Activated CD4-positive, alpha-beta T cell treated with anti-CD3 and anti-CD28 coated beads, Interleukin-2, amount 10 ng/mL, durations not matched to agents 7 days and 5 days (primary cell): Measurements from ENCODE around the gene KMT5C. TPM values are rescaled to one million over a fixed set of nuclear protein-coding genes. Genes with fewer than 3 reads are reported as not detected.
A peak's percentile ranks its signal among the peaks of the same experiment; 100 is the strongest.
"Not testable (repeated sequence)": the region's sequence is repeated elsewhere in the genome, so short reads cannot be mapped to it uniquely, and the experiment has no call there.

Experiments used
- CTCF ChIA-PET: fragments of 350-600 bp; sonication (Branson Sonifier 250); formaldehyde crosslinking; loops from one replicate; lab custom pipeline; 2021; ENCODE audit warnings: antibody characterized with exemption; lab: Charles Lee
- POLR2A ChIA-PET: fragments of 350-600 bp; sonication (Branson Sonifier 250); formaldehyde crosslinking; loops from one replicate; lab custom pipeline; 2021; ENCODE audit warnings: antibody characterized with exemption; lab: Charles Lee
- DNase-seq: peaks from one replicate; pipeline ENCODE4 v3.0.0-alpha.2; 2020
- H3K27ac Mint-ChIP-seq: one replicate; pipeline ENCODE4 v1.8.0; 2021; ENCODE audit warnings: mild to moderate bottlenecking, moderate library complexity, mixed read lengths
- H3K27me3 Mint-ChIP-seq: one replicate; pipeline ENCODE4 v1.8.0; 2021; ENCODE audit warnings: mixed read lengths
- H3K36me3 Mint-ChIP-seq: one replicate; pipeline ENCODE4 v1.8.0; 2021; ENCODE audit warnings: low read depth, mixed read lengths
- H3K4me1 Mint-ChIP-seq: one replicate; pipeline ENCODE4 v1.8.0; 2021; ENCODE audit warnings: mixed read lengths
- H3K4me3 Mint-ChIP-seq: one replicate; pipeline ENCODE4 v1.8.0; 2021; ENCODE audit warnings: mild to moderate bottlenecking, moderate library complexity, mixed read lengths
- H3K9me3 Mint-ChIP-seq: one replicate; pipeline ENCODE4 v1.8.0; 2021; ENCODE audit warnings: mixed read lengths
- total RNA-seq, 2 experiments: library from RNA; stranded (reverse); gene quantifications; one replicate each; pipeline ENCODE4 v1.2.3, GENCODE V29; 2021

Gene KMT5C
- total RNA-seq, 2 experiments from 2014 or later, result 21.7 to 28.3 TPM

DNA sequence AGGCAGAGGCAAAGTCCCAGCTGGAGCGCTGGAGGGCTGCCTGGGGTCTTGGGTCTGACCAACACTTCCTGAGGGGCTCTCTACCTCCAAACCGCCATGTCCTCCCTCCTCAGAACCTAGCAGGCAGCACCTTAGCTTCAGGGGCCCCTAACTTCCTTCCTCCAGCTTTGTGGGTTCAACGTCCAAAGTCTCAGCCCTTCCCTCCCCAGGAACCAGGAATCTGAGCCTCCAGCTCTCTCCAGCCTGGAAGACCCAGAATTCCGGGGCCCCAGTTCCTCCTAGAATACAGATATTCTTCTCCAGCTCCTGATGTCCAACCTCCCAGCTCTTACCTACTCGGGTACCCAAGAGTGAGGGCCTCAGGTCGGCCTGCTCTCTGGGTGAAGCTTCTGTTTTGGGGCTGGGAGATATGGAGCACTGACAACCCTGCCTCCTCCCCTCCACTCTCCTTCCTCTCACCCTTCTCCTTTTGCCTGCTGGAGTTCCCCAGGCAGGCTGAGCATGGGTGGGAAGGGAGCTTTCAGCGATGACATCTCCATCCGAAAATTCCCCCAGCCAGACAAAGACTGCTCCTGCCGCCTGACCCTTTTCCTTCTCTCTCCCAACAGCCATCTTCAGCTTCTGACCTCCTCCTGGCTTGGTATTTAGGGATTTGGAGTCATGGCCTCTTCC, 18.1 kb upstream of the KMT5C start:
- ChIA-PET POLR2A (no interaction called here), CTCF (interaction anchor here (0.7 to 2.2 kb wide), 5 partner anchors 10 to 28 kb away, joined by 3 to 12 read pairs (median 3); no protein-coding TSS in a partner anchor)
- Mint-ChIP-seq H3K36me3 (no peaks in the 10 kb centered on the region), H3K27me3 (peaks cover 14% of the 10 kb centered on the region), H3K4me3 (no peak overlapping the region), H3K9me3 (no peaks in the 10 kb centered on the region), H3K4me1 (peaks cover 11% of the 10 kb centered on the region), H3K27ac (no peak overlapping the region)
- no peak for DNase-seq

DNA sequence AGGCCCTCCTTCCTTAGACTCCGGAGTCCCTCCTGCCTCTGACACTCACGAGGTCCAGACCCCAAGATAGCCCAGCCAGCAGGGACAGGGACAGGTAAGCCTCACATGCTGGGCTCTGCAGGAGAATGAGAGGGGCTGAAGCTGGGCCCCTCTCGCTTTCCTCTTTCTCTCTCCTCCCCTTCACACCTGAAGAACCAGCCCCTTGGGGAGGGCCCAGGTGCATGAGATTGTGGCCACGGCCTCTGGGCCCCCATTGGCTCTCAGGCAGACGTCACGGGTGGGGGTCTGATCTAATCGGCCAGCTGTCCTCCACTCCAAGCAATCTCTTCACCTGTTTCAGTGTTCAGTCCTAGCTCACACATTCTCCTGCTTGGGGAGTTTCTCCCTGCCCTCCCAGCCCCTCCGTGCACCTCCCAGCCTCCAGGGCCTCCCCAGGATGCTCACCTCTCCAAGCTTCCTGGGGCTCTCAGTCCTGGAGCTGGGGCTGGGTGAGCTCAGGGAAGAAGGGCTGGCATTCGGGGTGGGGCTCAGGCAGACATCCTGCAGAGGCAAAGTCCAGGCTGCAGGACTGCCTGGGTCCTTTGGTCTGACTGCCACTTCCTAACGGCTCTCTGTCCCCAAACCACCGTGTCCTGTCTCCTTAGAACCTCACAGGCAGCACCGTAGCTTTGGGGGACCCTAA, 17.3 kb upstream of the KMT5C start:
- CTCF ChIA-PET, result interaction anchor here (0.7 to 2.2 kb wide), 4 partner anchors 10 to 27 kb away, joined by 3 to 12 read pairs (median 6); no protein-coding TSS in a partner anchor
- H3K27ac Mint-ChIP-seq, result no peak overlapping the region
- POLR2A ChIA-PET, result no interaction called here
- H3K9me3 Mint-ChIP-seq, result no peaks in the 10 kb centered on the region
- H3K36me3 Mint-ChIP-seq, result no peaks in the 10 kb centered on the region
- peaks cover 11% of the 10 kb centered on the region for H3K4me1 Mint-ChIP-seq
- no peak overlapping the region for H3K4me3 Mint-ChIP-seq
- DNase-seq, result no peak
- H3K27me3 Mint-ChIP-seq, result peaks cover 14% of the 10 kb centered on the region

DNA sequence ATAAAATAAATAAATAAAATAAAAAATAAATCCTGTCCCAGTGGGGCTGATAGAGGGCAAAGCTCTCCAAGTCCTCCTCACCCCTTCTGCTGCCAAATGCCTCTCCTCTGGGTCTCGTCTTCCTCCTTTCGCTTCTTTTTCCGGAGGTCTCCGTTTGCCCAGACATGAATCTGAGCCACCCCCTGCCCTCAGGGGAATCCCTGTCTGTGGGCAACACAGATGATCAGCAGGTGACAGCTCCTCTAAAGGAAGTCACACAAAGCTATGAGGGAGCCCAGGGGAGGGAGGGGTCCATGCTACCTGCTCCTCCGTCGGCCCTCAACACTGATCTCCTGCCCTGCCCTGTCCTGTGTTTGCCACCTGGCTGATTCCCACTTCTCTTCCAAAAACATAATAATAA, 15.0 kb upstream of the KMT5C start:
- no peaks in the 10 kb centered on the region for H3K9me3 Mint-ChIP-seq
- no peak for DNase-seq
- peaks cover 11% of the 10 kb centered on the region for H3K4me1 Mint-ChIP-seq
- no peak overlapping the region for H3K27ac Mint-ChIP-seq
- H3K4me3 Mint-ChIP-seq, result no peak overlapping the region
- CTCF ChIA-PET, result interaction anchor here (1.6 kb wide), 1 partner anchor 15 kb away, joined by 4 read pairs; the partner anchor contains the start of gene KMT5C
- no peaks in the 10 kb centered on the region for H3K36me3 Mint-ChIP-seq
- peaks cover 19% of the 10 kb centered on the region for H3K27me3 Mint-ChIP-seq
- POLR2A ChIA-PET, result no interaction called here

DNA sequence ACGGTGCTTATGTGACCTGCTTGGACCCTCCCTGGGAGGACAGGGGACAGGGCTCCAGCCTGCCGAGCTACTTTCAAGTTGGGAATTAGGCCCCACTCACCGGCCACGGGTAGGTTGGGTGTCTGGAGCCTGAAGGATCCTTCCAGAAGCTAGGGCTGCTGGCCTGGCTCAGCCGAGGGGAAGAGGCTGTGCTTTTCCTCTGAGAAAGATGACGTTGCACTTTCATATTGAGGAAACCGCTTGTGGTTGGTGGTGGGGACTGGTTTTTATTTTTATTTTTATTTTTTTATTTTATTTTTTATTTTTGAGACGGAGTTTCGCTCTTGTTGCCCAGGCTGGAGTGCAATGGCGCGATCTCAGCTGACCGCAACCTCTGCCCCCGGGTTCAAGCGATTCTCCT, 14.5 kb upstream of the KMT5C start, which contains the start of gene TMEM150B:
TSS of gene TMEM150B (minus strand) at position 170 of the 400 bp plus-strand sequence. CDS start 4,305 bp downstream, outside the sequence.
- peaks cover 11% of the 10 kb centered on the region for H3K4me1 Mint-ChIP-seq
- no peaks in the 10 kb centered on the region for H3K36me3 Mint-ChIP-seq
- peaks cover 19% of the 10 kb centered on the region for H3K27me3 Mint-ChIP-seq
- peak within 1 kb of the TSS; percentile 50 for H3K27ac Mint-ChIP-seq
- no peak within 1 kb of the TSS for H3K4me3 Mint-ChIP-seq
- no peak for DNase-seq
- ChIA-PET POLR2A (no interaction called here), CTCF (interaction anchor here (1.6 kb wide), 1 partner anchor 14 kb away, joined by 4 read pairs; the partner anchor contains the start of gene KMT5C)
- H3K9me3 Mint-ChIP-seq, result no peaks in the 10 kb centered on the region

DNA sequence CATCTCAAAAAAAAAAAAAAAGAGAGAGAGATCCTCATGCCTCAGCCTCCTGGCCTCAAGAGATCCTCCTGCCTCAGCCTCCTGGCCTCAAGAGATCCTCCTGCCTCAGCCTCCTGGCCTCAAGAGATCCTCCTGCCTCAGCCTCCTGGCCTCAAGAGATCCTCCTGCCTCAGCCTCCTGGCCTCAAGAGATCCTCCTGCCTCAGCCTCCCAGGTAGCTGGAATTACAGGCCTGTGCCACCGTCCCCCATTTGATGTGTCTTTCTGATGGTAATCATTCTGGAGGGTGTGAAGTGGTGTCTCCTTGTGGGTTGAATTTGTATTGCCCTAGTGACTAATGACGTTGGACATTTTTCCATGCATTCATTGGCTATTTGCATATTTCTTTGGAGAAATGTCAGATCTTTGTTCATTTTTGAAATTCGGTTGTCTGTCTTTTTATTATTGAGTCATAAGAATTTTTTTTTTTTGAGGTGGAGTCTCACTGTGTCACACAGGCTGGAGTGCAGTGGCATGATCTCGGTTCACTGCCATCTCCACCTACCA, 10.8 kb upstream of the KMT5C start:
- DNase-seq, H3K36me3 Mint-ChIP-seq, H3K4me1 Mint-ChIP-seq, H3K4me3 Mint-ChIP-seq, H3K27me3 Mint-ChIP-seq, CTCF ChIA-PET, H3K27ac Mint-ChIP-seq, POLR2A ChIA-PET, H3K9me3 Mint-ChIP-seq: not testable (repeated sequence)

DNA sequence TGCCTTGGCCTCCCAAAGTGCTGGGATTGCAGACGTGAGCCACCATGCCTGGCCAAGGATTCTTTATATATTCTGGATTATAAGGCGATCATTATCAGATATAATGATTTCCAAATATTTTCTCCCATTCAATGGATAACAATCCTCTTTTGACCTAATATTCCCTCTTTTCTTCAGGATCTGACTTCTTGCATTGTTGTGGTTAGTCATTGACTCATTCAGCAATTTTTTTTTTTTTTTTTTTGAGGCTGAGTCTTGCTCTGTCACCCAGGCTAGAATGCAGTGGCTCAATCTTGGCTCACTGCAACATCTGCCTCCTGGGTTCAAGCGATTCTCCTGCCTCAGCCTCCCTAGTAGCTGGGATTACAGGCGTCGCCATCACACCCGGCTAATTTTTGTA, 9.9 kb upstream of the KMT5C start:
- peaks cover 11% of the 10 kb centered on the region for H3K27me3 Mint-ChIP-seq
- H3K27ac Mint-ChIP-seq, H3K9me3 Mint-ChIP-seq, H3K4me3 Mint-ChIP-seq, H3K4me1 Mint-ChIP-seq, CTCF ChIA-PET, H3K36me3 Mint-ChIP-seq, DNase-seq: not testable (repeated sequence)
- POLR2A ChIA-PET, result interaction anchor here (0.6 kb wide), 1 partner anchor 30 kb away, joined by 3 read pairs; no protein-coding TSS in a partner anchor

DNA sequence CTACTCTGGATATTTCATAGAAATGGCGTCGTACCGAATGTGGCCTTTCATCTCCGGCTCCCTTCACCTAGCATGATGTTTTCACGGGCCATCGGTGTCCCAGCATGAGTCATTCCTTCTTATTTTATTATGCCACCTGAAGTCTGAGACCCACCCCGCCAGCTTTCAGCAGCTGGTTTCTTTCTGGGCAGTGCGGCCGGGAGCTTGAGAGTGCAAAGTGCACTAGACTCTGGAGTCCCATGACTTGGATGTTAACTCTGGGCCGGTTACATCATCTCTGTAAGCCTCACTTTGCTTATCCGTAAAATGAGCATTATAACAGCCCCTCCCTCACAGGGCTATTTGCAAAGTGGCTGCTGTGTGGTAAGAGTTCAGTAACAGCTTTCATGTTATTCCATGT, 5.8 kb upstream of the KMT5C start:
- POLR2A ChIA-PET, result no interaction called here
- peaks cover 18% of the 10 kb centered on the region for H3K27me3 Mint-ChIP-seq
- no peak for DNase-seq
- CTCF ChIA-PET, result no interaction called here
- no peaks in the 10 kb centered on the region for H3K36me3 Mint-ChIP-seq
- H3K4me3 Mint-ChIP-seq, result no peak overlapping the region
- H3K27ac Mint-ChIP-seq, result no peak overlapping the region
- H3K9me3 Mint-ChIP-seq, result no peaks in the 10 kb centered on the region
- peaks cover 8% of the 10 kb centered on the region for H3K4me1 Mint-ChIP-seq

DNA sequence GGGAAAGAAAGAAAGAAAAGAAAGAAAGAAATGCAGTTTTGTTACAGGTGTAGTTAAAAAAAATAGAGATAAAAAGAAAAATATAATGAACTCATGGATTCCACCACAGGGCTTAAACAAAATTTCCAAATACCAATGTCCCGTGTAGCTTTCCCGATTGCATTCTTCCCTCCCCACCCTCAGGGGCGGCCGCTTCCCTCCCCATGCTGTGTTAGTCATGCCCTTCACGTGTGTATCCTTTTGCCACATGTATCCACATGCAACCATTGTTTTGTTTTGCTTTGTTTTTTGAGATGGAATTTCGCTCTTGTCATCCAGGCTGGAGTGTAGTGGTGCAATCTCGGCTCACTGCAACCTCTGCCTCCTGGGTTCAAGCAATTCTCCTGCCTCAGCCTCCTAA, 3.6 kb upstream of the KMT5C start:
- Mint-ChIP-seq H3K36me3 (no peaks in the 10 kb centered on the region), H3K27me3 (peaks cover 16% of the 10 kb centered on the region), H3K4me1 (peaks cover 16% of the 10 kb centered on the region), H3K27ac (no peak overlapping the region), H3K4me3 (no peak overlapping the region), H3K9me3 (no peaks in the 10 kb centered on the region)
- no peak for DNase-seq
- POLR2A ChIA-PET, result no interaction called here
- CTCF ChIA-PET, result interaction anchor here (0.7 to 1.3 kb wide), 2 partner anchors 8 to 10 kb away, joined by 4 to 6 read pairs; no protein-coding TSS in a partner anchor

DNA sequence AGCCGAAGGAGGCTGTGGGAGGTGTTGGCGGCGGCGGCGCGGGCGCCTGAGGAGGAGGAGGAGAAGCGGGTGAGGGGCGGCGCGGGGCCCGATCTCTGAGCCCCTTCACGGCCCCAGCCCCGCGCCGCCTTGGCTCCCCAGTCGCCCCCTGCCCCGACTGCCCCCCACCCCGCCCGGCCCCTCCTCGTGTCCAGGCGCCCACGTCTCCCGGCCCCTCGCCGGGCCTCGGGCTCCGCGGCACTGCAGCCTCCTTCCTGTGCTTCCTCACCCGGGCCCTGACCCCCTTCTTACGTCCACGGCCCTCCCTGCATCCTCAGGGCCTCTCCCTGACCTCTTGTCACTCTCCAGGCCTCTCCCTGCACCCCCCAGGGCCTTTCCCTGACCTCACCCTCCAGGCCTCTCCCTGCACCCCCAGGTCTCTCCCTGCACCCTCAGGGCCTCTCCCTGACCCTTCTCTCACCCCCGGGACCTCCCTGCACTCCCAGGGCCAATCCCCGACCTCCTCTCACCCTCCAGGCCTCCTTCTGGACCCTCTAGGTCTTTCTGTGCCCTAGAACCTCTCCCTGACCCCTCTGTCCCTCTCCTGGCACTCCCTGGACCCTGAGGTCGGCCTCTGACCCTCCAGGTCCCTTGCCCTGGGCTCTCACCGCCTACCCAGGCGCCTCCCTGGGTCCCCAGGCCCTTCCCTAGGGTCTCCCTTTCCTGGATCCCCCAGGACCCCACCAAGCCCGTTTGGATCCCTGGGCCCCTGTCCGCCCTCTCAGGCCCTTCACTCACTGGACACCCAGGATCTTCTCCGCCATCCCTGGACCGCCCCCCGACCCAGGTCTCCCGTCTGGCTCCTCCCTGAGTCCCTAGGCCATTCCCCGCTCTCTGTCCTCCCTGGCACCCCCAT, 460 bp downstream of the KMT5C start:
- peak; percentile 35 for DNase-seq

DNA sequence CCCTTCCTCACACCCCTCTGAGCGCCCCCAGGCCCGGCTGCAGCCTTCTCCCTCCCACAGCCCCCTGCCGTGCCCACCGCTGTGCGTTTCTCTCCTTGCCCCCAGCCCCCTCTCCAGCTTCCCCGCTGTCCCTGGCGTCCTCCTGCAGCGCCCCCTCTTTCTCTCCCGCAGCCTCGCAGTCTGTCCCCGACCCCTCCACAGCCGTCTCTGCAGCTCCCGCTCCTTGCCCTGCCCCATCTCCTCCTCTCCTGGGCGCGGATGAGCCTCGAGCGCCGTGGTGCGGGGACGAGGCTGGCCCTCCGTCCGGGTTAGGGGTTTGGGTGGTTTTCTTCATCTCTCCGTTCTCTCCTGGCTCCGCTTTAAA, 1.1 kb downstream of the KMT5C start:
- CTCF ChIA-PET, result interaction anchor here (0.9 kb wide), 1 partner anchor 13 kb away, joined by 3 read pairs; no protein-coding TSS in a partner anchor
- Mint-ChIP-seq H3K4me1 (peaks cover 22% of the 10 kb centered on the region), H3K4me3 (peak overlapping the region; percentile 86), H3K27me3 (peaks cover 10% of the 10 kb centered on the region), H3K36me3 (peaks cover 2% of the 10 kb centered on the region), H3K27ac (peak overlapping the region; percentile 90), H3K9me3 (no peaks in the 10 kb centered on the region)
- POLR2A ChIA-PET, result interaction anchor here (0.6 kb wide), 1 partner anchor 35 kb away, joined by 4 read pairs; no protein-coding TSS in a partner anchor
- DNase-seq, result peak; percentile 42

More for the DNA sequence above, 460 bp downstream of the KMT5C start:
- ChIA-PET CTCF (interaction anchor here (0.8 to 1.4 kb wide), 7 partner anchors 13 to 136 kb away, joined by 3 to 5 read pairs (median 4); partner anchors contain the start of genes TMEM150B and UBE2S), POLR2A (interaction anchor here (0.6 to 1.1 kb wide), 7 partner anchors 13 to 1203 kb away, joined by 3 to 4 read pairs (median 3); partner anchors contain the start of genes CNOT3 and UBE2S)
- H3K4me3 Mint-ChIP-seq, result peak overlapping the region; percentile 90
- peaks cover 22% of the 10 kb centered on the region for H3K4me1 Mint-ChIP-seq
- no peaks in the 10 kb centered on the region for H3K9me3 Mint-ChIP-seq
- H3K27me3 Mint-ChIP-seq, result peaks cover 10% of the 10 kb centered on the region
- H3K36me3 Mint-ChIP-seq, result peaks cover 2% of the 10 kb centered on the region
- peak overlapping the region; percentile 96 for H3K27ac Mint-ChIP-seq

DNA sequence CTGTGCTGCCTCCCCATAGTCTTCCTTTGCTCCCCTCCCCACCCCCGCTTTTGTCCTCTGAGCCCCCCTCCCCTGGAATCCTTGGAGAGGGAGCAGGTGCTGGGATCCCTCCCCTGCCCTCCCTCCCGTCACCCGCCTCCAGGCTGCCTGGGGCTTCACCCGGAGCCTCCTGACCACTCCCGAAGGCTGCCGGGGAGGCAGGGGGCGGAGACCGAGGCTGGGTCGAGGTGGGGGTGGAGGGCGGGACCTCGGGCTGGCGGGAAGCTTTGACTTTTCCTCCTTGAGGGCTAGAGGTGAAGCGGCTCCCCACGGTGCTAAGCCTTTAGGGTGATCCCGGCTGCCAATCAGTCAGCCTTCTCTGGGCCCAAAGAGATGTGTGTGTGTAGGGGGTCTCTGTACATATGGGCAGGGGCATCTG, 1.5 kb downstream of the KMT5C start:
- DNase-seq, result peak; percentile 70
- POLR2A ChIA-PET, result no interaction called here
- peaks cover 6% of the 10 kb centered on the region for H3K27me3 Mint-ChIP-seq
- peak overlapping the region; percentile 90 for H3K27ac Mint-ChIP-seq
- H3K4me1 Mint-ChIP-seq, result peaks cover 22% of the 10 kb centered on the region
- H3K4me3 Mint-ChIP-seq, result peak overlapping the region; percentile 86
- no peaks in the 10 kb centered on the region for H3K9me3 Mint-ChIP-seq
- CTCF ChIA-PET, result interaction anchor here (0.9 to 1.0 kb wide), 2 partner anchors 12 to 460 kb away, joined by 3 read pairs; no protein-coding TSS in a partner anchor
- peaks cover 2% of the 10 kb centered on the region for H3K36me3 Mint-ChIP-seq
